ENCODE results near the gene ARHGEF10L.

GRCh38 chr1:17498214-17498613 lies 41.3 kb upstream of the ARHGEF10L start:
- TF ChIP-seq CTCF (IDR thresholded peaks at IDR 0.05) (no peak), EZH2 (IDR thresholded peaks at IDR 0.05) (no peak)

Data from neural progenitor cell (in vitro differentiated cells).